Measurements from ENCODE around the gene FAM170A. TPM values are rescaled to one million over a fixed set of nuclear protein-coding genes. Genes with fewer than 3 reads are reported as not detected.

The FAM170A gene, protein sequence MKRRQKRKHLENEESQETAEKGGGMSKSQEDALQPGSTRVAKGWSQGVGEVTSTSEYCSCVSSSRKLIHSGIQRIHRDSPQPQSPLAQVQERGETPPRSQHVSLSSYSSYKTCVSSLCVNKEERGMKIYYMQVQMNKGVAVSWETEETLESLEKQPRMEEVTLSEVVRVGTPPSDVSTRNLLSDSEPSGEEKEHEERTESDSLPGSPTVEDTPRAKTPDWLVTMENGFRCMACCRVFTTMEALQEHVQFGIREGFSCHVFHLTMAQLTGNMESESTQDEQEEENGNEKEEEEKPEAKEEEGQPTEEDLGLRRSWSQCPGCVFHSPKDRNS
- 0.39 TPM for total RNA-seq (2021; ENCODE audit: unreplicated experiment)
- not detected in 2 replicates for polyA plus RNA-seq (2012)
- percentile 26 among the genes with signal in this experiment for Bru-seq, nascent RNA
- BruChase-seq, experiment 1, labeled RNA remaining after a 6-hour chase, result percentile 23 among the genes with signal in this experiment
- percentile 28 among the genes with signal in this experiment for BruChase-seq, experiment 2, labeled RNA remaining after a 2-hour chase
- long read RNA-seq, result 0 reads

DNA sequence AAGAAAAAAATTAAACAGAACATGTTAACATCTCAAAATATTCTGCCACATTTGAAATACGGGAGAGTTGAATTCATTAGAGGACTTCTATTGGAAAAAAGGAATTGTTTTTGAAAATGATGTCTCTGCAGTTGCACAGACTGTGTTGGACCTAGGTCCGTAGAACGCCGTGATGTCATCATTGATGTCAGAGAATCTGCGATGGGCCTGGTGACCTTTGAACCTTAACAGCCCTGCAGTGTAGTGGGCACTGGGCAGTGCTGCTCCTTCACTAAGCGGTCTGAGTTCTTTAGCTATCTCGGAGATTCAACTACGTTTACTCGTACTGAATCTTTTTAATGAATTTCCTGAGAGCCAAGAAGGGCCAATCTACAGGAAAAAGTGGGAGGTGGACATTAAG is at the start of gene FAM170A:
Gene FAM170A, plus strand, starts transcription at position 220 of the 400 bp plus-strand sequence. CDS start 211 bp downstream, outside the sequence.
- Histone ChIP-seq H2AFZ (ENCODE audit: low read depth, low read length, poor library complexity, severe bottlenecking) (no peak within 1 kb of the TSS), H3K4me3 (replicated peaks in 1 of 2; ENCODE audit: low read depth in 1 of 2, low read length in 2 of 2) (no peak within 1 kb of the TSS), H3K27me3 (ENCODE audit: insufficient read depth, low read length) (no peaks in the 10 kb centered on the region), H3K4me1 (ENCODE audit: control insufficient read depth in 1 of 2, insufficient read depth in 2 of 2, low read length in 2 of 2) (no peaks in the 10 kb centered on the region), H3K4me2 (ENCODE audit: low read length) (no peak within 1 kb of the TSS), H3K9ac (ENCODE audit: low read length) (no peak within 1 kb of the TSS), H3K36me3 (ENCODE audit: control insufficient read depth in 1 of 2, insufficient read depth in 2 of 2, low read length in 2 of 2) (no peaks in the 10 kb centered on the region), H3K27ac (ENCODE audit: low read depth, low read length) (no peak within 1 kb of the TSS), H4K20me1 (ENCODE audit: insufficient read depth) (no peaks in the 10 kb centered on the region), H3K79me2 (ENCODE audit: insufficient read depth, low read length) (no peaks in the 10 kb centered on the region), H3K9me3 (ENCODE audit: control insufficient read depth in 1 of 2, insufficient read depth in 1 of 2, low read depth in 1 of 2, low read length in 2 of 2) (no peaks in the 10 kb centered on the region), H3K9me2 (ENCODE audit: insufficient read depth) (no peaks in the 10 kb centered on the region)
- CTCF ChIA-PET, result no interaction called here
- RAD21 ChIA-PET (ENCODE audit: low non-redundant PET in 1 of 2, low total read pairs in 2 of 2, uncharacterized antibody in 2 of 2, unreplicated experiment in 2 of 2), result no interaction called here
- no TSS peak for BruUV-seq (replicated peaks)
- POLR2A ChIA-PET, result interaction anchor here (0.7 kb wide), 1 partner anchor 282 kb away, joined by 4 read pairs; no protein-coding TSS in a partner anchor
- TF ChIP-seq, protein P1, sequence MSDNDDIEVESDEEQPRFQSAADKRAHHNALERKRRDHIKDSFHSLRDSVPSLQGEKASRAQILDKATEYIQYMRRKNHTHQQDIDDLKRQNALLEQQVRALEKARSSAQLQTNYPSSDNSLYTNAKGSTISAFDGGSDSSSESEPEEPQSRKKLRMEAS (IDR thresholded peaks at IDR 0.05), result no peak
- TF ChIP-seq SIN3A (IDR thresholded peaks at IDR 0.05; ENCODE audit: low read depth) (no peak), YY1 (IDR thresholded peaks at IDR 0.05; ENCODE audit: extremely low read depth, insufficient replicate concordance, low read depth, low read length) (no peak), EZH2 (IDR thresholded peaks at IDR 0.05) (no peak), SP1 (IDR thresholded peaks at IDR 0.05; ENCODE audit: low read depth) (no peak), ZNF274 (IDR thresholded peaks at IDR 0.05; ENCODE audit: low read depth, low read length) (no peak)
- ATAC-seq, result no peak
- intact Hi-C loops (cut with micrococcal nuclease), result no loop called here
- no peak for DNase-seq (ENCODE audit: low read depth, low spot score)

DNA sequence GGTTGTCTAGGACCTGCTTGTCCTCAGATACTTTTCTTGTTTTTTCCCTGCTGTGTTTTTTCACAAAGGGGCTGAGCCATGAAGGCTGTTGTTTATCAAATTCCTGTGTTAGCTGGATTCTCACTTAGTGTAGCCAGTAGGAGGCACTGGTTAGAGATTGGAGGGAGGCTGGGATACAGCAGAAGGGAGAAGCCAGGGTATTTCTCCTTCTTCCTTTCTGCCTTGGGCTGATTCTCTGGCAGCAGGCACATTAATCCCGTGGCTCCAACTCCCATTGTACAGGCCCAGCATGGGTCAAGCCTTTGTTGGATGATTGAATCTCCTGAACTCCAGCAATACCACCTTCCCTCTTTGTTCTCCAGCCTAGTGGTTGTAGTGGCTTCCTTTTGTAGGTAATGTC is 46.4 kb upstream of the FAM170A start:
- no peaks in the 10 kb centered on the region for H3K79me2 ChIP-seq (ENCODE audit: insufficient read depth, low read length)
- no peak overlapping the region for H3K27ac ChIP-seq (ENCODE audit: low read depth, low read length)
- no TSS peak for BruUV-seq (replicated peaks)
- no peaks in the 10 kb centered on the region for H3K9me2 ChIP-seq (ENCODE audit: insufficient read depth)
- CTCF ChIA-PET, result no interaction called here
- H3K4me2 ChIP-seq (ENCODE audit: low read length), result no peak overlapping the region
- no peak overlapping the region for H3K4me3 ChIP-seq (replicated peaks in 1 of 2; ENCODE audit: low read depth in 1 of 2, low read length in 2 of 2)
- no peaks in the 10 kb centered on the region for H3K27me3 ChIP-seq (ENCODE audit: insufficient read depth, low read length)
- POLR2A ChIA-PET, result no interaction called here
- intact Hi-C loops (cut with micrococcal nuclease), result no loop called here
- DNase-seq (ENCODE audit: low read depth, low spot score), result no peak
- H2AFZ ChIP-seq (ENCODE audit: low read depth, low read length, poor library complexity, severe bottlenecking), result no peak overlapping the region
- H3K9ac ChIP-seq (ENCODE audit: low read length), result no peak overlapping the region
- no peaks in the 10 kb centered on the region for H4K20me1 ChIP-seq (ENCODE audit: insufficient read depth)
- H3K4me1 ChIP-seq (ENCODE audit: control insufficient read depth in 1 of 2, insufficient read depth in 2 of 2, low read length in 2 of 2), result no peaks in the 10 kb centered on the region
- no peaks in the 10 kb centered on the region for H3K9me3 ChIP-seq (ENCODE audit: control insufficient read depth in 1 of 2, insufficient read depth in 1 of 2, low read depth in 1 of 2, low read length in 2 of 2)
- H3K36me3 ChIP-seq (ENCODE audit: control insufficient read depth in 1 of 2, insufficient read depth in 2 of 2, low read length in 2 of 2), result no peaks in the 10 kb centered on the region
- RAD21 ChIA-PET (ENCODE audit: low non-redundant PET in 1 of 2, low total read pairs in 2 of 2, uncharacterized antibody in 2 of 2, unreplicated experiment in 2 of 2), result no interaction called here
- no peak for TF ChIP-seq SP1 (IDR thresholded peaks at IDR 0.05; ENCODE audit: low read depth)
- no peak for TF ChIP-seq SRF (IDR thresholded peaks at IDR 0.05; ENCODE audit: low read depth)
- TF ChIP-seq POLR2A (IDR thresholded peaks at IDR 0.05; ENCODE audit: borderline replicate concordance, extremely low read depth, insufficient read depth, insufficient read length), result no peak
- TF ChIP-seq SIN3A (IDR thresholded peaks at IDR 0.05; ENCODE audit: low read depth), result no peak
- TF ChIP-seq YY1 (IDR thresholded peaks at IDR 0.05; ENCODE audit: extremely low read depth, insufficient replicate concordance, low read depth, low read length), result no peak
- no peak for TF ChIP-seq FOSL1 (IDR thresholded peaks at IDR 0.05; ENCODE audit: low read depth)
- no peak for TF ChIP-seq EGR1 (IDR thresholded peaks at IDR 0.05; ENCODE audit: low read depth)
- TF ChIP-seq, protein P2, sequence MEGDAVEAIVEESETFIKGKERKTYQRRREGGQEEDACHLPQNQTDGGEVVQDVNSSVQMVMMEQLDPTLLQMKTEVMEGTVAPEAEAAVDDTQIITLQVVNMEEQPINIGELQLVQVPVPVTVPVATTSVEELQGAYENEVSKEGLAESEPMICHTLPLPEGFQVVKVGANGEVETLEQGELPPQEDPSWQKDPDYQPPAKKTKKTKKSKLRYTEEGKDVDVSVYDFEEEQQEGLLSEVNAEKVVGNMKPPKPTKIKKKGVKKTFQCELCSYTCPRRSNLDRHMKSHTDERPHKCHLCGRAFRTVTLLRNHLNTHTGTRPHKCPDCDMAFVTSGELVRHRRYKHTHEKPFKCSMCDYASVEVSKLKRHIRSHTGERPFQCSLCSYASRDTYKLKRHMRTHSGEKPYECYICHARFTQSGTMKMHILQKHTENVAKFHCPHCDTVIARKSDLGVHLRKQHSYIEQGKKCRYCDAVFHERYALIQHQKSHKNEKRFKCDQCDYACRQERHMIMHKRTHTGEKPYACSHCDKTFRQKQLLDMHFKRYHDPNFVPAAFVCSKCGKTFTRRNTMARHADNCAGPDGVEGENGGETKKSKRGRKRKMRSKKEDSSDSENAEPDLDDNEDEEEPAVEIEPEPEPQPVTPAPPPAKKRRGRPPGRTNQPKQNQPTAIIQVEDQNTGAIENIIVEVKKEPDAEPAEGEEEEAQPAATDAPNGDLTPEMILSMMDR (IDR thresholded peaks at IDR 0.05 in 2 of 3, conservative IDR thresholded peaks at IDR 0.05 in 1 of 3; ENCODE audit: borderline replicate concordance in 1 of 3, insufficient read depth in 1 of 3, low read depth in 2 of 3, low read length in 2 of 3), result no peak
- no peak for TF ChIP-seq CBX3 (IDR thresholded peaks at IDR 0.05; ENCODE audit: low read depth)
- TF ChIP-seq, protein P3, sequence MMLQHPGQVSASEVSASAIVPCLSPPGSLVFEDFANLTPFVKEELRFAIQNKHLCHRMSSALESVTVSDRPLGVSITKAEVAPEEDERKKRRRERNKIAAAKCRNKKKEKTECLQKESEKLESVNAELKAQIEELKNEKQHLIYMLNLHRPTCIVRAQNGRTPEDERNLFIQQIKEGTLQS (IDR thresholded peaks at IDR 0.05), result no peak
- TF ChIP-seq RAD21 (IDR thresholded peaks at IDR 0.05; ENCODE audit: low read depth), result no peak
- TF ChIP-seq ZNF274 (IDR thresholded peaks at IDR 0.05; ENCODE audit: low read depth, low read length), result no peak
- TF ChIP-seq, protein P1 (IDR thresholded peaks at IDR 0.05), result no peak
- no peak for TF ChIP-seq ELF1 (IDR thresholded peaks at IDR 0.05; ENCODE audit: borderline replicate concordance, low read depth)
- TF ChIP-seq POLR2AphosphoS5 (IDR thresholded peaks at IDR 0.05; ENCODE audit: low read depth, low read length), result no peak
- TF ChIP-seq CEBPB (IDR thresholded peaks at IDR 0.05; ENCODE audit: low read depth), result no peak
- TF ChIP-seq EZH2 (IDR thresholded peaks at IDR 0.05), result no peak
- ATAC-seq, result no peak
